ENCODE results near the gene ZNF629. TPM values are rescaled to one million over a fixed set of nuclear protein-coding genes. Genes with fewer than 3 reads are reported as not detected.

Gene ZNF629
- total RNA-seq, 1 donor from 2014 or later, result 13.3 TPM

- Histone ChIP-seq H3K9me3 (no peaks in the 10 kb centered on the region), H3K27me3 (no peaks in the 10 kb centered on the region), H3K27ac (no peak overlapping the region), H3K4me1 (peaks cover 20% of the 10 kb centered on the region), H3K36me3 (peaks cover 55% of the 10 kb centered on the region), H3K4me3 (no peak overlapping the region)
- DNase-seq, result no peak
- no peak for ATAC-seq
- no peak for TF ChIP-seq CTCF (IDR thresholded peaks at IDR 0.05)
- intact Hi-C loops (cut with DNase I), result no loop called here
Measured at GRCh38 chr16:30773826-30774225, 13.2 kb downstream of the ZNF629 start.

GRCh38 chr16:30771726-30772125, 15.3 kb downstream of the ZNF629 start:
- ATAC-seq (no peak), DNase-seq (no peak)
- Histone ChIP-seq H3K36me3 (peaks cover 76% of the 10 kb centered on the region), H3K4me3 (no peak overlapping the region), H3K9me3 (no peaks in the 10 kb centered on the region), H3K27me3 (no peaks in the 10 kb centered on the region), H3K27ac (no peak overlapping the region), H3K4me1 (peaks cover 14% of the 10 kb centered on the region)
- TF ChIP-seq CTCF (IDR thresholded peaks at IDR 0.05), result no peak
- intact Hi-C loops (cut with DNase I), result no loop called here

GRCh38 chr16:30769379-30770089, 17.5 kb downstream of the ZNF629 start:
- no peaks in the 10 kb centered on the region for H3K27me3 ChIP-seq
- peak; percentile 42 for DNase-seq
- intact Hi-C loops (cut with DNase I), result loop anchor here (10.0 kb wide), 1 partner anchor 55 kb away; no protein-coding TSS in a partner anchor
- peaks cover 1% of the 10 kb centered on the region for H3K4me1 ChIP-seq
- no peak for TF ChIP-seq CTCF (IDR thresholded peaks at IDR 0.05)
- H3K9me3 ChIP-seq, result no peaks in the 10 kb centered on the region
- no peak for ATAC-seq
- H3K36me3 ChIP-seq, result peaks cover 98% of the 10 kb centered on the region
- H3K27ac ChIP-seq, result no peak overlapping the region
- no peak overlapping the region for H3K4me3 ChIP-seq

GRCh38 chr16:30768583-30769181, 18.3 kb downstream of the ZNF629 start:
- H3K4me3 ChIP-seq, result no peak overlapping the region
- intact Hi-C loops (cut with DNase I), result loop anchor here (10.0 kb wide), 1 partner anchor 54 kb away; no protein-coding TSS in a partner anchor
- H3K36me3 ChIP-seq, result peaks cover 99% of the 10 kb centered on the region
- no peak for ATAC-seq
- H3K27me3 ChIP-seq, result no peaks in the 10 kb centered on the region
- H3K27ac ChIP-seq, result no peak overlapping the region
- H3K4me1 ChIP-seq, result peaks cover 5% of the 10 kb centered on the region
- TF ChIP-seq CTCF (IDR thresholded peaks at IDR 0.05), result no peak
- no peaks in the 10 kb centered on the region for H3K9me3 ChIP-seq
- DNase-seq, result peak; percentile 48

- no peak overlapping the region for H3K4me3 ChIP-seq
- H3K36me3 ChIP-seq, result peaks cover 98% of the 10 kb centered on the region
- ATAC-seq (no peak), DNase-seq (peak; percentile 47)
- no peak overlapping the region for H3K27ac ChIP-seq
- H3K4me1 ChIP-seq, result peaks cover 13% of the 10 kb centered on the region
- no peak for TF ChIP-seq CTCF (IDR thresholded peaks at IDR 0.05)
- intact Hi-C loops (cut with DNase I), result loop anchor here (10.0 kb wide), 1 partner anchor 53 kb away; no protein-coding TSS in a partner anchor
- H3K27me3 ChIP-seq, result no peaks in the 10 kb centered on the region
- no peaks in the 10 kb centered on the region for H3K9me3 ChIP-seq
Measured at GRCh38 chr16:30767767-30768465, 19.1 kb downstream of the ZNF629 start.
